ENCODE measurements around the gene WWOX. TPM values are rescaled to one million over a fixed set of nuclear protein-coding genes. Genes with fewer than 3 reads are reported as not detected.

WWOX gene
- total RNA-seq, 4 donors from 2014 or later, result 76.8 to 102 (median 83.6) TPM

GRCh38 chr16:79181419-79181818 lies 1082.0 kb downstream of the WWOX start:
- Histone ChIP-seq H3K4me3 (no peak overlapping the region), H3K9me3 (peaks cover 0 to 12% (median 0%) of the 10 kb centered on the region in 4 donors), H3K27me3 (no peaks in the 10 kb centered on the region), H3K36me3 (no peaks in the 10 kb centered on the region), H3K27ac (no peak overlapping the region), H3K4me1 (no peaks in the 10 kb centered on the region)
- 65 to 78% methylated on average over 3 of the region's 3 CpGs for WGBS, 2 donors
- DNase-seq (ENCODE audit: low spot score in 2 of 2), result no peak
- TF ChIP-seq POLR2A (IDR thresholded peaks at IDR 0.05), result no peak

DNA sequence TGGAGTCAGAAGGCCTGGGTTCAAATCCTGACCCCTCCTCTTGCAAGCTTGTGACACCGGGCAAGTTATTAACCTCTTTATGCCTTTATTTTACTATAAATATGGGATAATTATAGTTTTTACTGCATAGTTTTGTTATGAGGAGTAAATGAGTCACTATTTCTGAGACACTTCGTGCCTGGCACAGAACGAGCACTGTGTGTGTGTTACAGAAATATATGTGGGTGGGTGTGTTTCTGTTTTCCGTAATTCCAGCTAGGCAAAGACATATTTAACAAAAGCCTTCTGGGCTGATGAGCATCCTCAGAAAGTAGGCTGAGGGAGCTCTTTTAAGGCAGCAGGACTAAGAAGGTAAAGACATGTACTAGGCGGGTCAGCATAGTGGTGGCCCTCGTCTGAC lies 1083.2 kb downstream of the WWOX start:
- 49 to 56% methylated on average over 6 of the region's 6 CpGs for WGBS, 2 donors
- no peak overlapping the region for H3K27ac ChIP-seq
- H3K4me1 ChIP-seq, result no peaks in the 10 kb centered on the region

DNA sequence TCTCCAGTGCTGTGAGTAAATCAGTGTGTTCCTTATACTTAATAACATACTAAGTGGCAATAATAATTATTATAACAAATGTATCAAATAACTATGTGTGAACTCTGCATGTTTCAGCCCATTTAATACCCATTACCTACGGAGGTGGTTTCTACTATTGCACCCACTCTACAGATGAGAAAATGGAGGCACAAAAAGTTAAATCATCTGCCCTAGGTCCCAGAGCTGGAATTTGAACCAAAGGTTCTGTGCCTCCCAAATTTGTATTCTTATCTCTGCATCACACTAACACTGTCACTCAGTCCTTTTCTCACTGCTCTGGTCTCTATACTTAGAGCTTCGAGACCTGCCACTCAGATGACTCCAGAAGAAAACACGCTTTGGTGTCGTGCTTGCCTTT lies 1084.1 kb downstream of the WWOX start:
- no peaks in the 10 kb centered on the region for H3K27me3 ChIP-seq
- H3K4me3 ChIP-seq, result no peak overlapping the region
- H3K9me3 ChIP-seq, result peaks cover 0 to 16% (median 0%) of the 10 kb centered on the region in 4 donors
- 85 to 90% methylated on average over 4 of the region's 4 CpGs for WGBS, 2 donors
- no peak overlapping the region for H3K27ac ChIP-seq
- H3K36me3 ChIP-seq, result no peaks in the 10 kb centered on the region
- H3K4me1 ChIP-seq, result no peaks in the 10 kb centered on the region
- TF ChIP-seq, protein P1, sequence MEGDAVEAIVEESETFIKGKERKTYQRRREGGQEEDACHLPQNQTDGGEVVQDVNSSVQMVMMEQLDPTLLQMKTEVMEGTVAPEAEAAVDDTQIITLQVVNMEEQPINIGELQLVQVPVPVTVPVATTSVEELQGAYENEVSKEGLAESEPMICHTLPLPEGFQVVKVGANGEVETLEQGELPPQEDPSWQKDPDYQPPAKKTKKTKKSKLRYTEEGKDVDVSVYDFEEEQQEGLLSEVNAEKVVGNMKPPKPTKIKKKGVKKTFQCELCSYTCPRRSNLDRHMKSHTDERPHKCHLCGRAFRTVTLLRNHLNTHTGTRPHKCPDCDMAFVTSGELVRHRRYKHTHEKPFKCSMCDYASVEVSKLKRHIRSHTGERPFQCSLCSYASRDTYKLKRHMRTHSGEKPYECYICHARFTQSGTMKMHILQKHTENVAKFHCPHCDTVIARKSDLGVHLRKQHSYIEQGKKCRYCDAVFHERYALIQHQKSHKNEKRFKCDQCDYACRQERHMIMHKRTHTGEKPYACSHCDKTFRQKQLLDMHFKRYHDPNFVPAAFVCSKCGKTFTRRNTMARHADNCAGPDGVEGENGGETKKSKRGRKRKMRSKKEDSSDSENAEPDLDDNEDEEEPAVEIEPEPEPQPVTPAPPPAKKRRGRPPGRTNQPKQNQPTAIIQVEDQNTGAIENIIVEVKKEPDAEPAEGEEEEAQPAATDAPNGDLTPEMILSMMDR (IDR thresholded peaks at IDR 0.05), result no peak
- no peak for TF ChIP-seq POLR2A (IDR thresholded peaks at IDR 0.05)
- no peak for TF ChIP-seq EP300 (IDR thresholded peaks at IDR 0.05)
- DNase-seq (ENCODE audit: low spot score in 2 of 2), result no peak

More for the DNA sequence above, 1083.2 kb downstream of the WWOX start:
- Histone ChIP-seq H3K36me3 (no peaks in the 10 kb centered on the region), H3K9me3 (peaks cover 0 to 12% (median 0%) of the 10 kb centered on the region in 4 donors), H3K27me3 (no peaks in the 10 kb centered on the region), H3K4me3 (no peak overlapping the region)
- TF ChIP-seq, protein P1 (IDR thresholded peaks at IDR 0.05), result no peak
- TF ChIP-seq EP300 (IDR thresholded peaks at IDR 0.05) (no peak), POLR2A (IDR thresholded peaks at IDR 0.05) (no peak)
- DNase-seq (ENCODE audit: low spot score in 2 of 2), result no peak

GRCh38 chr16:79184464-79185030 lies 1085.1 kb downstream of the WWOX start:
- TF ChIP-seq POLR2A (IDR thresholded peaks at IDR 0.05) (no peak), EP300 (IDR thresholded peaks at IDR 0.05) (no peak)
- TF ChIP-seq, protein P1 (IDR thresholded peaks at IDR 0.05), result no peak
- no peak overlapping the region for H3K27ac ChIP-seq
- no peaks in the 10 kb centered on the region for H3K36me3 ChIP-seq
- WGBS, 2 donors, result 83 to 87% methylated on average over 2 of the region's 2 CpGs
- peaks cover 0 to 11% (median 0%) of the 10 kb centered on the region in 4 donors for H3K9me3 ChIP-seq
- DNase-seq (ENCODE audit: low spot score in 2 of 2), result no peak
- H3K4me1 ChIP-seq, result no peaks in the 10 kb centered on the region
- no peaks in the 10 kb centered on the region for H3K27me3 ChIP-seq
- H3K4me3 ChIP-seq, result no peak overlapping the region

DNA sequence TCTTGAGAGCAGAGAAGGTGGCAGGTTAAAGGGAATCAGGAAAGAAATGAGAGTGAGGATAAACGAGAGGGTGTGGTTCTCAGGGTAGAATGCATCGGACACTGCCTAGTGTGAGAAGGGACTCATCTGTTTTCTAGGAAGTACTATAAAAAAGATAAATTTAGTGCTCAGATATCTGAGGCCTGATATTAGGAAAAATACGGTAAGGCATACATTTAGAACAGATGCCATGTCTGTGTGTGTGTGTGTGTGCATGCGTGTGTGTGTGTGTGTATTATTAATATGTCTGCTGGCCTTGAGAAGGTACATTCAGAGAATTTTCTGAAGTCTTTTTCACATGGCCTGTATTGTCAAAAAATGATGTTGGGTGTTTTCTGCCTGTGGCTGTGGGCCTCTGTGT lies 1086.3 kb downstream of the WWOX start:
- H3K9me3 ChIP-seq, result peaks cover 0 to 5% (median 0%) of the 10 kb centered on the region in 4 donors
- no peak overlapping the region for H3K4me3 ChIP-seq
- WGBS, 2 donors, result 83 to 90% methylated on average over 4 of the region's 4 CpGs
- no peaks in the 10 kb centered on the region for H3K4me1 ChIP-seq
- no peak overlapping the region for H3K27ac ChIP-seq
- no peak for DNase-seq (ENCODE audit: low spot score in 2 of 2)
- TF ChIP-seq POLR2A (IDR thresholded peaks at IDR 0.05) (no peak), EP300 (IDR thresholded peaks at IDR 0.05) (no peak)
- TF ChIP-seq, protein P1 (IDR thresholded peaks at IDR 0.05), result no peak
- no peaks in the 10 kb centered on the region for H3K36me3 ChIP-seq
- H3K27me3 ChIP-seq, result no peaks in the 10 kb centered on the region
